A549 (cell line): Measurements from ENCODE around the gene RNGTT.

Source experiments
- EHMT2 ChIP-seq: fragments of 200-600 bp; sonication (generic); IDR thresholded peaks from 2 replicates; pipeline ENCODE4 v1.6.1; 2016; ENCODE audit warnings: antibody characterized with exemption, low read depth, mild to moderate bottlenecking, moderate library complexity
- EP300 ChIP-seq, 2 experiments: fragments of >200 bp; sonication (Bioruptor Twin); formaldehyde crosslinking; IDR thresholded peaks; 2 replicates in 1 of 2; 3 replicates in 1 of 2; pipeline ENCODE4 v1.6.1; 2016 to 2017
- JUNB ChIP-seq: fragments of >200 bp; sonication (Bioruptor Twin); formaldehyde crosslinking; IDR thresholded peaks from 2 replicates; pipeline ENCODE4 v1.6.1; 2016
- POLR2A ChIP-seq: IDR thresholded peaks from 2 replicates; pipeline ENCODE4 v1.6.1; 2012; ENCODE audit warnings: mild to moderate bottlenecking, low read length
- POLR2AphosphoS2 ChIP-seq: conservative IDR thresholded peaks from 2 replicates; pipeline ENCODE4 v1.6.1; 2012; ENCODE audit warnings: low read length, improper control_type of control experiment, inconsistent platforms
- RFX5 ChIP-seq: fragments of 450-650 bp; IDR thresholded peaks from 2 replicates; pipeline ENCODE4 v1.7.1; 2014; ENCODE audit warnings: antibody characterized with exemption, mild to moderate bottlenecking, moderate library complexity
- TF ChIP-seq, protein P1 (sequence below): fragments of >200 bp; sonication (Bioruptor Twin); formaldehyde crosslinking; IDR thresholded peaks from 3 replicates; pipeline ENCODE4 v1.5.1; 2016
- TF ChIP-seq, protein P2 (sequence below): fragments of 150-350 bp; IDR thresholded peaks from 2 replicates; pipeline ENCODE4 v1.6.1; 2014; ENCODE audit warnings: low read depth, mild to moderate bottlenecking, low read length
- TF ChIP-seq, protein P3 (sequence below): IDR thresholded peaks from 2 replicates; pipeline ENCODE4 v1.6.1; 2012
- TF ChIP-seq, protein P4 (sequence below): IDR thresholded peaks from 2 replicates; pipeline ENCODE4 v1.6.1; 2012; ENCODE audit warnings: low read depth, borderline replicate concordance
- TF ChIP-seq, protein P5 (sequence below): fragments of 250-450 bp; sonication (Bioruptor Pico); IDR thresholded peaks from 2 replicates; pipeline ENCODE4 v1.5.0; 2021; ENCODE audit warnings: mild to moderate bottlenecking, moderate library complexity, borderline replicate concordance

DNA sequence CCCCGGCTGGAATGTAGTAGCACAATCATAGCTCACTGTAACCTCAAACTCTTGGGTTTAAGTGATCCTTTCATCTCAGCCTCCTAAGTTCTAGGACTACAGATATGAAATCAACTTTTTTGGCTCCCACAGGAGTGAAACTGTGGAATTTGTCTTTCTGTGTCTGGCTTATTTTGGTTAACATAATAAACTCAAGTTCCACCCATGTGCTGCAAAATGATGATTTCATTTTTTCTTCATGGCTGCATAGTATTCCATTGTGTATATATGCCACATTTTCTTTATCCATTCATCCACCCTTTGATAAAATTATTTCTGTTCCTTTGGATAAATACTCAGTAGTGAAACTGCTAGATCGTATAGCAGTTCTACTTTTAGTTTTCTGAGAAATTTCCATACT, 29.9 kb downstream of the RNGTT start:
- TF ChIP-seq EHMT2: no peak
- TF ChIP-seq, protein P1, sequence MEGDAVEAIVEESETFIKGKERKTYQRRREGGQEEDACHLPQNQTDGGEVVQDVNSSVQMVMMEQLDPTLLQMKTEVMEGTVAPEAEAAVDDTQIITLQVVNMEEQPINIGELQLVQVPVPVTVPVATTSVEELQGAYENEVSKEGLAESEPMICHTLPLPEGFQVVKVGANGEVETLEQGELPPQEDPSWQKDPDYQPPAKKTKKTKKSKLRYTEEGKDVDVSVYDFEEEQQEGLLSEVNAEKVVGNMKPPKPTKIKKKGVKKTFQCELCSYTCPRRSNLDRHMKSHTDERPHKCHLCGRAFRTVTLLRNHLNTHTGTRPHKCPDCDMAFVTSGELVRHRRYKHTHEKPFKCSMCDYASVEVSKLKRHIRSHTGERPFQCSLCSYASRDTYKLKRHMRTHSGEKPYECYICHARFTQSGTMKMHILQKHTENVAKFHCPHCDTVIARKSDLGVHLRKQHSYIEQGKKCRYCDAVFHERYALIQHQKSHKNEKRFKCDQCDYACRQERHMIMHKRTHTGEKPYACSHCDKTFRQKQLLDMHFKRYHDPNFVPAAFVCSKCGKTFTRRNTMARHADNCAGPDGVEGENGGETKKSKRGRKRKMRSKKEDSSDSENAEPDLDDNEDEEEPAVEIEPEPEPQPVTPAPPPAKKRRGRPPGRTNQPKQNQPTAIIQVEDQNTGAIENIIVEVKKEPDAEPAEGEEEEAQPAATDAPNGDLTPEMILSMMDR: no peak
- TF ChIP-seq JUNB: no peak
- no peak for TF ChIP-seq POLR2A
- TF ChIP-seq, protein P2, sequence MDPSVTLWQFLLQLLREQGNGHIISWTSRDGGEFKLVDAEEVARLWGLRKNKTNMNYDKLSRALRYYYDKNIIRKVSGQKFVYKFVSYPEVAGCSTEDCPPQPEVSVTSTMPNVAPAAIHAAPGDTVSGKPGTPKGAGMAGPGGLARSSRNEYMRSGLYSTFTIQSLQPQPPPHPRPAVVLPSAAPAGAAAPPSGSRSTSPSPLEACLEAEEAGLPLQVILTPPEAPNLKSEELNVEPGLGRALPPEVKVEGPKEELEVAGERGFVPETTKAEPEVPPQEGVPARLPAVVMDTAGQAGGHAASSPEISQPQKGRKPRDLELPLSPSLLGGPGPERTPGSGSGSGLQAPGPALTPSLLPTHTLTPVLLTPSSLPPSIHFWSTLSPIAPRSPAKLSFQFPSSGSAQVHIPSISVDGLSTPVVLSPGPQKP: no peak
- TF ChIP-seq, protein P3, sequence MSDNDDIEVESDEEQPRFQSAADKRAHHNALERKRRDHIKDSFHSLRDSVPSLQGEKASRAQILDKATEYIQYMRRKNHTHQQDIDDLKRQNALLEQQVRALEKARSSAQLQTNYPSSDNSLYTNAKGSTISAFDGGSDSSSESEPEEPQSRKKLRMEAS: no peak
- TF ChIP-seq POLR2AphosphoS2: no peak
- TF ChIP-seq EP300 (IDR thresholded peaks at IDR 0.05): no peak
- TF ChIP-seq, protein P4, sequence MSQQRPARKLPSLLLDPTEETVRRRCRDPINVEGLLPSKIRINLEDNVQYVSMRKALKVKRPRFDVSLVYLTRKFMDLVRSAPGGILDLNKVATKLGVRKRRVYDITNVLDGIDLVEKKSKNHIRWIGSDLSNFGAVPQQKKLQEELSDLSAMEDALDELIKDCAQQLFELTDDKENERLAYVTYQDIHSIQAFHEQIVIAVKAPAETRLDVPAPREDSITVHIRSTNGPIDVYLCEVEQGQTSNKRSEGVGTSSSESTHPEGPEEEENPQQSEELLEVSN: no peak
- TF ChIP-seq, protein P5, sequence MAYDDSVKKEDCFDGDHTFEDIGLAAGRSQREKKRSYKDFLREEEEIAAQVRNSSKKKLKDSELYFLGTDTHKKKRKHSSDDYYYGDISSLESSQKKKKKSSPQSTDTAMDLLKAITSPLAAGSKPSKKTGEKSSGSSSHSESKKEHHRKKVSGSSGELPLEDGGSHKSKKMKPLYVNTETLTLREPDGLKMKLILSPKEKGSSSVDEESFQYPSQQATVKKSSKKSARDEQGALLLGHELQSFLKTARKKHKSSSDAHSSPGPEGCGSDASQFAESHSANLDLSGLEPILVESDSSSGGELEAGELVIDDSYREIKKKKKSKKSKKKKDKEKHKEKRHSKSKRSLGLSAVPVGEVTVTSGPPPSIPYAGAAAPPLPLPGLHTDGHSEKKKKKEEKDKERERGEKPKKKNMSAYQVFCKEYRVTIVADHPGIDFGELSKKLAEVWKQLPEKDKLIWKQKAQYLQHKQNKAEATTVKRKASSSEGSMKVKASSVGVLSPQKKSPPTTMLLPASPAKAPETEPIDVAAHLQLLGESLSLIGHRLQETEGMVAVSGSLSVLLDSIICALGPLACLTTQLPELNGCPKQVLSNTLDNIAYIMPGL (CRISPR knock-in tag): no peak
- no peak for TF ChIP-seq RFX5
